ENCODE measurements around the gene FAM174B.
"Not testable (repeated sequence)": the region's sequence is repeated elsewhere in the genome, so short reads cannot be mapped to it uniquely, and the experiment has no call there.

Gene FAM174B

GRCh38 chr15:92616621-92617548 is 38.7 kb downstream of the FAM174B start:
- no peak for DNase-seq

- no peak for DNase-seq
Observed at GRCh38 chr15:92614791-92615785, 40.5 kb downstream of the FAM174B start.

DNA sequence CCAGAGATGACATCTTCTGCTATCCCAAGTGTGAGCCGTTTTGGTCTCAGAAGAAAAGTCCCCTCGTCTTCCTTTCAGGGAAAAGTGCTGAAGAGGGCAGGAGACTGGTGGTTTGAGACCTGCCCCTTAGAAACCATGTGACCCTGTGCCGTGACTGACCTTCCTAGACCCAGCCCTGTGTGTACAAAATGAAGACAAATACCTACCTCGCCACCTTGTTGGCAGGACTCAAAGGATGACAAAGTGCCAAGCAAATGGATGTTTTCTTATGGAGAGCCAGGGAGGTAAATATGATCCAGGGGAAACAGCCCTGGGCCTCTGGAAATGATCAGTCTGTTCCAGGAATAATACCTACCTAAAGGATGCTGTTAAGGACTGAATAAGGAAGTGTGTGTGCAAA is 41.3 kb downstream of the FAM174B start:
- no peak for DNase-seq

DNA sequence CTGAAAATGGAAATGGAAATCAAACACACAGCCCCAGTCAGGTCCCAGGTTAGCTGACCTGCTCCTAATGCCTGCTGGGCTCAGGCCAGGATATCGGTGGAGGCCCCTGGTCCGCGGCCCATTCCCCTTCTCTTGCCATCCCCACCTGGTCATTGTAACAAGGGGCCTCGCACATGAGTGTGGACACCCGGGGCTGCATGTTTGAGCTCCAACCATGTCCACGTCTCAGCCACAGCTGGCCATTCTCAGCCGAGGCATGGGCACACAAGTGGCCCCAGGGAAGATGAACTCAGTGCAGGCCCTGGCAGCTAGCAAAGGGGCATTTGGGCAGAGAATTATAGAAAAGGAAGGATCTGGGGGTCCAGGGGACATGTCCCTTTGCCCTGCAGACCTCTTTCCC is 41.7 kb downstream of the FAM174B start:
- no peak for DNase-seq

DNA sequence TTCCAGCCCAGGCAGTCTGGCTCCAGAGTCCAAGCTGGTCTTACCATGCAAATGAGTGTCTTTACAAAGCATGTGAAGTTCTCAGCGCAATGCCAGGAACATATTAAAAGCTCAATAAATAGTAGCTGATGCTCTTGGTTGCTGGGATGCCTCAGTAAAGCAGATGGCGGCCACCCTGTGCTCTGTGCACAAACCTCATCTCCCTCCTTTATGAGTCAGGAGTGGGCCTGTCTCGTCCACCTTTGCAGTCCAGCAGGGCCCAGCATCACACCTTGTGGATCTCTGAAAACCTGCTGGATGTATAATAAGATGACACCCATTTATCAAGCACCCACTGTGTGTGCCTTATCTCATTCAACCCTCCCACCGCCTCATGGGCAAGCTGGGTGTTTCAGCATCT is 42.7 kb downstream of the FAM174B start:
- DNase-seq, result no peak

DNA sequence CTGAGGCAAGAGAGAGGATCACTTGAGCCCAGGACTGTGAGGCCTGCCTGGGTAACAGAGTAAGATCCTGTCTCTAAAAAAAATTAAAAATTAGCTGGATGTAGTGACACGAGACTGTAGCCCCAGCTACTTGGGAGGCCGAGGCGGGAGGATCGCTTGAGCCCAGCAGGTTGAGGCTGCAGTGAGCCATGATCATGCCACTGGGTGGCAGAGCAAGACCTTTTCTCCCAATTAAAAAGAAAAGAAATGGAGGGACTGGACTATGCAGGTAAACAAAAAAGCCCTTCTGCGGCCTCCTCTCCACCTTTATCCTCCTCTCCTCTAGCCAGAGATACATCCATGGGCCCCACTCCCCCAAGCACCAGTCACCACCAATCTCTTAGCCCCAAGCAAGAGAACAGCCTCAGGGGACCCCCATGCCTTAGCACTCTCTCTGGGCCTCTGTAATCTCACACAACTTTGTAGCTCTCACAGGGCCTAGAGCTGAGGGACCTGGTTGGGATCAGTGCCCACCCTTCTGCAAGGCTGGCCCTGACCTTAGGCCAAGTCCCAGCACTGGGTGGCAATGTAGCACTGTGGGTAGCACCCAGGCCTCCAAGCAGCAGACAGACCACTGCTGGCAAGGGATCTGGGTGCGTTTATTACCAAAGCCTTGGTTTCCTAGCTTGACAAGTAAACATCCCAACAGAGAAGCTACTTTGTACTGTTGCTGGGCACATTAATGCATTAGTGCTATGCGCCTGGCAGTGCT is 43.4 kb downstream of the FAM174B start:
- no peak for DNase-seq

GRCh38 chr15:92611150-92611549 is 44.4 kb downstream of the FAM174B start:
- no peak for DNase-seq

DNA sequence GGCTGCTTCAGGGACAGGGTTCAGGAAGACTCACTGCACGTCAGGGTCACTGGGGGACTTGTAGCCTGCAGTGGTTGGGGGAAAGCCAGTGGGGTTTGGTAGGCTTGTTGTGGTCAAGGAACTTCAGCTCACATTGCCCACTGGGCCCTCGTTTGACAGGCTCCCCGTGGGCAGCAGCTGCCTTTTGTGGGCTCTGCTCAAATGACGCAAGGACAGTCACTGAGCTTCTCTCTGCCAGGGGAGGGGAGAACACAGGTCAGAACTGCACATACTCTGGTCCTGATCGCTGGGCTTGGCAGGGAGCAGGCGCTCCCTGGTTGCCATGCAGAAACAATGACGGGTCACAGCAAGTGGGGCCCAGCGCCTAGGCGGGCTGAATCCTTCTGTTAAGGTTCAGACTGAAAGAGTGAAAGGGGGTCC is 45.5 kb downstream of the FAM174B start:
- no peak for DNase-seq

- no peak for DNase-seq
Observed at GRCh38 chr15:92608866-92609700, 46.5 kb downstream of the FAM174B start.

GRCh38 chr15:92606836-92607150 is 48.8 kb downstream of the FAM174B start:
- not testable (repeated sequence) for DNase-seq

- DNase-seq, result no peak
Observed at GRCh38 chr15:92606126-92606835, 49.3 kb downstream of the FAM174B start.

GRCh38 chr15:92605225-92605944 is 50.2 kb downstream of the FAM174B start:
- DNase-seq, result no peak

DNA sequence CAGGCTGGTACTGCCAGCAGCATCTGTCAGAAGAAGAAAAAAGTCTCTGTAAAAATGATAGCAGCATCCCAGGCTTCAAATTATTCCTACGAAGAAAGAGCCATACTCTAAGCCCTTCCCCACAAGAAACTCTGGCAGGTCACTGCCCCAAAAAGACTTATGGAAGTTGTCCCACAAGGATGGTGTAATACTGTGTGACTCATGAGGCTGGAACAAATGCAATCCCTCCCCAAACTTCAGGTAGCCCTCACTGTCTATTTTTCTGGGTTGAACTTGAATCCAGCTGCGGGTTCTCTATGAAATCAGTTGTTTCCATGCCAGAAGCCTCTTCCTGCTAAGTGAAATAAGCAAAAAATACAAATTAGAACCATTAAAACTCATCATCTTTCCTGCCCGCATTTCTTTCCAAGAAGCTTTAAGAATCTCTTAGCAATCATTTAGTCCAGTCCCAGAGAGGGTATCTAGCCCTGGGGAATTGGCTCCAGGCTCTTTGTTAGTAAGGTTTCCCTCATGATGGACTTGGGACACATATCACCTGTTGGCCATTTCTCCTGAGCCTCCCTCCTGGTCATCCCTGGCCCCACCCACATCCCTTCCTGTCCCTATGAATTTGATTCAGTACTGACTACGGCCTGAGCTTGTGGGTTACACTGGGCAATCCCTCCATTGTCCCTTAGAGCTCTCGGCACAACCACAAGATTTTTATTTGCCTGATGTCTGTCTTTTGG is 51.7 kb downstream of the FAM174B start:
- DNase-seq, result no peak

- DNase-seq, result no peak
Observed at GRCh38 chr15:92603278-92603677, 52.3 kb downstream of the FAM174B start.

- no peak for DNase-seq
Observed at GRCh38 chr15:92602267-92602593, 53.3 kb downstream of the FAM174B start.

DNA sequence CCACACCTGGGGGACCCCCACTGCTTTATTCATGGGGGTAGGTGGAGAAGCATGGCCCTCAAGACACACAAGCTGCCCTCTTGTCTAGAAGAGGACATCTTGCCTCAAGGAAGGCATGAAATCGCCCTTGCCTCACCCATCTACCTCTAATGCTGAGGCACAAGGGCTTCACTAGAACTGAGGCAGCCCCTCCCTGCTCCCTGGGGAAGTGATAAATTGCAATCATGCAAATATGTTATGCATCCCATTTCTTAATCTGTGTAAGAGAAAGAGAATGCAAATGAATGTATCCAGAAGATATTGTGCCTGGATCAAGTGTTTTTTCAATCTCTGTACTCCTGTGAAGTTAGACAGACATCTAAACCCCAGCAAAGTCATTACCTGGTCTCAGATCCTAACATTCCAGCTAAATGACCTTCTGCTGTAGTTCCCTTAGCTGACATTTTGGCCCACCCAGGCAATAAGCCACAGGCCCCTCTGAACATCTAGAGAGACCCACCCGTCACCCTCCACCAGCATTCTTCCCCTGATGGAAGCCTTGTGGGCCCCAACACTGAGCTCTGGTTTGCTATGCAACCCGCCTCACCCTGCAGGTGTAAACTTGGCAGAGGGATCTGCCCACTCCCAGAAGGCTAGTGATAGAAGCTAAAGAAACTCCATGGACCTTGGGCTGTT is 53.8 kb downstream of the FAM174B start:
- no peak for DNase-seq

- DNase-seq, result no peak
Observed at GRCh38 chr15:92600856-92601255, 54.7 kb downstream of the FAM174B start.

DNA sequence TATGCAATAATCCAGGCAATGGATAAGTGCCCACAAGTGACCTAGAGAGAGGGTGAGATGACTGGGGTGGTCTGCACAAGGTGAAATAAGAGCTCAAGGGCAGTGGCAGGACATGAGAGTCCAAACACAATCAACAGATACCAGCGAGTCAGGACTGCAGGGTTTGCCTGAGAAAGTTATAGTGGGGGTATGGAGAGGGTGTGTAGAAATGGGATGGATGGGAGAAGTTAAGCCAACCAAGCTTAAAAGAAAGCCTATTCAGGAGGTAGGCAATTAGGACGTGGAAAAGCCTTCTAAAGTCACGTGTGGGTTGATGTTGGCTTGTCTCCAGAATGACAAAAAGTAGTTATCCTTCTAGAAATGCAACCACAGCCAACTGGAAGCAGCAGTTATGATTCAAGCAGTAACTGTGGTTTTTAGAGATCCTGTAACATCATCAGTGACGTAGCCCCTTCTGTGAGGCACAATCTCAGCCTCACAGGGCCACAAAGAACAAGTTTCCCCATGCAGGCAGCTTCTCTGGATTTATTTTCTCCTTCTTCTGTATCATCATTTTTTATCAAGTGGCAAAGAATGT is 56.1 kb downstream of the FAM174B start:
- peak; percentile 36 for DNase-seq

GRCh38 chr15:92597548-92597947 is 58.0 kb downstream of the FAM174B start:
- DNase-seq, result no peak

Data from amniotic stem cell (primary cell).